Activated gamma-delta T cell treated with Interleukin-2 at 50 U/mL for 16 hours (primary cell): ENCODE data around the gene ATAD3B.
"Not testable (repeated sequence)": the region's sequence is repeated elsewhere in the genome, so short reads cannot be mapped to it uniquely, and the experiment has no call there.

ENCODE experiments used
- DNase-seq: peaks from one replicate; pipeline ENCODE4 v3.0.0-alpha.2; 2020

ATAD3B gene

DNA sequence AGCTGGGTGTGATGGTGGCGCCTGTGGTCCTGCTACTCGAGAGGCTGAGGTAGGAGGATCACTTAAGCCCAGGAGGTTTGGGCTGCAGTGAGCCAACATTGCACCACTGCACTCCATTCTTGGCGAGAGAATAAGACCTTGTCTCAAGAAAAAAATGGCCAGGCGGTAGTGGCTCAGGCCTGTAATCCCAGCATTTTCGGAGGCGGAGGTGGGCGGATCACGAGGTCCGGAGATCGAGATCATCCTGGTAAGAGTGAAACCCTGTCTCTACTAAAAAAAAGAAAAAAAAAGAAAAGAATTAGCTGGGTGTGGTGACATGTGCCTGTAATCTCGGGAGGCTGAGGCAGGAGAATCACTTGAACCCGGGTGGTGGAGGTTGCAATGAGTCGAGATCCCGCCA, 11.3 kb downstream of the ATAD3B start:
- DNase-seq = no peak

DNA sequence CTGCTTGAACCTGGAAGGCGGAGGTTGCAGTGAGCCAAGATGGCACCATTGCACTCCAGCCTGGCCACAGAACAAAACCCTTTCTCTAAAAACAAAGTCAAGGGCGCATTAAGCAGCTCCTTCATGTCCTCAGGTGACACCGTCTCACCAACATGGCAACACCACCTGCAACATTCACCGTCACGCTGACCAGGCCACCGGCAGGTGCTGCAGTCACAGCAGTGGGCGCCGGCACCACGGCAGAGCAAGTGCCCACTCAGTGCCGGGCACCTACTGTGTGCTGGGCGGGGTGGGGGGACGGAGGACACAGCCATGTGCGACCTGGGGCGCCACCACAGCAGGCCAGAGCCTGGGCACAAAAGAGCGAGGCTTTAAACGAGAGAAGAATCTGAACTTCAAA, 12.1 kb downstream of the ATAD3B start:
- no peak for DNase-seq

GRCh38 chr1:1484976-1485750, 13.6 kb downstream of the ATAD3B start:
- not testable (repeated sequence) for DNase-seq

GRCh38 chr1:1485755-1486317, 14.3 kb downstream of the ATAD3B start:
- DNase-seq = not testable (repeated sequence)

- DNase-seq = no peak
Observed at GRCh38 chr1:1487701-1488100, 16.1 kb downstream of the ATAD3B start.

- no peak for DNase-seq
Observed at GRCh38 chr1:1489231-1489630, 17.7 kb downstream of the ATAD3B start.

- DNase-seq = no peak
Observed at GRCh38 chr1:1489861-1490260, 18.3 kb downstream of the ATAD3B start.

GRCh38 chr1:1490633-1491230, 19.2 kb downstream of the ATAD3B start:
- no peak for DNase-seq

DNA sequence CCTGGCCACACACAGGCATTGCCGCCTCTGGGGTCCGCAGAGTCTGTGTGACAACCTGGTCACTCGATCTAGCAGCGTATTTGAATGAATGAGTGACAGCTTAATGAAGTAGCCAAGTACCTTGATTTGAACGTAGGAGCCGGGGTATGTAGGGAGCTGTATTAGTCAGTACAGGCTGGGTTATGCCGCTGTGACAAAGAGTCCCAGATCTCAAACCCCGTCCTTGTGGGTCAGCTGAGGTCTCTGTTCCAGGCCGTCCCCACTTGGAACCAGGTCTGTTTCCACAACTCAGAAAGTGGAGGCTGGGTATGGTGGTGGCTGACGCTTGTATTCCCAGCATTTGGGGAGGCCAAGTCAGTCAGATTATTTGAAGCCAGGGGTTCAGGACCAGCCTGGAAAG, 20.0 kb downstream of the ATAD3B start:
- DNase-seq = no peak

- not testable (repeated sequence) for DNase-seq
Observed at GRCh38 chr1:1494311-1494710, 22.7 kb downstream of the ATAD3B start.

GRCh38 chr1:1495461-1495975, 24.0 kb downstream of the ATAD3B start:
- not testable (repeated sequence) for DNase-seq

GRCh38 chr1:1504777-1505365, 33.3 kb downstream of the ATAD3B start:
- DNase-seq = peak; percentile 65

- DNase-seq = not testable (repeated sequence)
Observed at GRCh38 chr1:1505366-1505798, 33.8 kb downstream of the ATAD3B start.

GRCh38 chr1:1505801-1506200, 34.2 kb downstream of the ATAD3B start:
- DNase-seq = not testable (repeated sequence)

DNA sequence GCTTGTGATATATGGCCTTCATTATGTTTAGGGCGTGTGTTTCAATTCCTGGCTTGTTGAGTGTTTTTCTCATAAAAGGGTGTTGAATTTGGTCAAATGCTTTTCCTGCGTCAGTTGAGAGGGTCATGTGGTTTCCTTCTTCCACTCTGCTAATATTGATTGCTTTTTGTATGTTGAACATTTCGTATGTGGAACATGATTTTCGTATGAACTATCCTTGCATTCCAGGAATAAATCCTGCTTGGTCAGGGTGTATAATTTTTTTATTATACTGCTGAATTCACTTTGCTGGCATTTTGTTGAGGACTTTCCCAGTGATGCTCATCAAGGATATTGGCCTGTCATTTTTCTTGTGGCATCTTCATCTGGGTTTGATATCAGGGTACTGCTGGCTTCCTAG, 35.7 kb downstream of the ATAD3B start:
- DNase-seq = no peak

GRCh38 chr1:1508775-1509464, 37.4 kb downstream of the ATAD3B start:
- not testable (repeated sequence) for DNase-seq

- DNase-seq = not testable (repeated sequence)
Observed at GRCh38 chr1:1509465-1509850, 37.9 kb downstream of the ATAD3B start.

DNA sequence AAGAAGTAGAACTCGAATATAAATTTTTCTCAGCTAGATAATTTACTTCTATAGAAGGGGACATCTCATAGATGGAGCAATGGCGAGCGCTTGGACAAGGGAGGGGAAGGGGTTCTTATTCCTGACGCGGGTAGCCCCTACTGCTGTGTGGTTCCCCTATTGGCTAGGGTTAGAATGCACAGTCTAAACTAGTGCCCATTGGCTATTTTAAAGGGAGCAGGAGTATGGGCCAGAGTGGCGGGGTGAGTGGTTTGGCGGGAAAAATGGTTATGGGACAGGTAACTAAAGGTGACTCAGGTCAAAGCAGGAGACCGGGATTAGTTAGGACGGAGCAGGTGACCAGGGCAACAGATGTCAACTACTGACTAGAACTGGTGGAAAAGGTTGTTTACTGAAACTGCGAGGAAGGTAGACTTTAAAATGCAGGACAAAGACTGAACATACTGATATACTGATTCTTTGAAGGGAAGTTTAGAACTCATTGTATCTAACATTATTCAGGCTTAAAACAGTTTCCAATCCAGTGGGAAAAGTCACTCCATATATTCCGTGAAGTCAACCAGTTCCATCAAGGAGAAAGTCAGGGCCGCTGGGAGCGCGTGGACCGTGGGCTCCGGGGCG, 39.5 kb downstream of the ATAD3B start:
- no peak for DNase-seq

DNA sequence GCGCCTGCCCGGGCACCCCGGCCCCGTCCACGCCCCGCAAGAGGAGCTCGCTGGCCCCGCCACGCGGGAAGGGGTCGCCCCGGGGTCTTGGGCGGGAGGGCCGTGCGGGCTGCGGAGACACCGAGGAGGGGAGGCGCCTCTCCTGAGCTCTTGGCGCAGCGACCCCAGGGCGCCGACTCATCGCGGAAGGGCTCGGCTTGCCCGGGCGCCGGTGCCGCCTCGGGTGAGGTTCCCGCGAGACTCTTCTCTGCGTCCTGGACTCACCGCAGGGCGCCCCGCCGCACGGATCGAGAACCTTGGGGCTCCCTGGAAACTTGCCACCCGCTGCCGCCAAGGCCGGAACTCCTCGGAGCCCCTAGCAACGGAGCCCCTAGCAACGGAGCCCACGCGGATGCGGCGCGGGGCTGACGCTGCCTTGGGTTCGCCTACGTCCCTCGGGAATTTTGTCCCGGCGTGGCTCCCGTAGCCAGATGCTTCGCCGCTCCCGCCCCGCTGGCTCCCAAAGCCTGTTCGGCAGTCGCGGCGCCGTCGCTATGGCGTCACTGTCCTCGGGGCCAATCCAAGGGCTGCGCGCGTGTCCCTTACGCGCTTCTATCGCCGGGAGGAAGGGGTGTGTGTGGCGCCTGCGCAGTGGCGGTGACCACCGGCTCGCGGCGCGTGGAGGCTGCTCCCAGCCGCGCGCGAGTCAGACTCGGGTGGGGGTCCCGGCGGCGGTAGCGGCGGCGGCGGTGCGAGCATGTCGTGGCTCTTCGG, 40.1 kb downstream of the ATAD3B start, which contains the start of gene ATAD3A:
Gene ATAD3A (plus strand): TSS at position 630 of the 753 bp plus-strand sequence. CDS start 107 bp downstream, at position 737.
- peak; percentile 92 for DNase-seq

DNA sequence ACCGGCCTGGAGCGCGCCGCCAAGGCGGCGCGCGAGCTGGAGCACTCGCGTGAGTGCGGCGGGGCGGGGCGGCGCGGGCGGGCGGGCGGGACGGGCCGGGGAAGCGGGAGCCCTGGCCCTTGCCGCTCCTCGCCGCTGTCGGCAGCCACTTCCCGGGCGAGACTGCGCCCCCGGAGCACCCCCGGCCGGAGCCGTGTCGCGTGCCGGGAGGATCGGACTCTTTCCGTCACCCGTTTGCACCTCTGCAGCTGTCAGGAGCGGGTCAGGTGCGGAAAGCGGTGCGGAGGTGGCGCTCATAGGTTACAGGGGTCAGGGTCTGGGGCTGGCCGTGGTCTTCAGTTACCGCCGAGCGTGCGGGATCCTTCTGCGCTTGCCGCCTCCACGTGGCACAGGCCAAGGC, 40.9 kb downstream of the ATAD3B start:
- not testable (repeated sequence) for DNase-seq

DNA sequence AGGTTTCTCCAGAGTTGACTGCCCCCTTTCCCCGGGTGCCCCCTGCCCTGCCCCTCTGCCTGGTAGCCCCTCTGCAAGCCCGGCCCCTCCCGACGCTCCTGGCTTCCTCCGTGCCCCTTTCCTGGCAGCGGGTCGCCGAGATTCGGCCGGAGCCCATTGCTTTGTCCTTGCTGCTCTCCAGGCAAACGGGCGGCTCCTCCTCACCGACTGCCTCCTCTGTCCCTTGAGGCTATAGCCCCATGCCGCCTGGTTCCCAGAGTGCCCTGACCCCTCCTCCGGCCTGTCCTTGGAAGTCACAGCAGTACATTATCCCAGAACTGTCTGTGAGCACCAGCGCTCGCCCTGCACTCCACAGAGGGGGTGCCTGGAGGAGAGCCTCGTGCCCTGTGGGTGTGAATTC, 42.1 kb downstream of the ATAD3B start:
- not testable (repeated sequence) for DNase-seq
